Adrenal gland (tissue), 12 donors: ENCODE measurements around the gene SLC30A9. TPM values are rescaled to one million over a fixed set of nuclear protein-coding genes. Genes with fewer than 3 reads are reported as not detected.

ENCODE experiments used
- DNase-seq, 7 donors: peaks; one replicate each; pipeline ENCODE4 v3.0.0-alpha.2; 2019 to 2020
- H3K27ac ChIP-seq, 5 donors: fragments of 200-600 bp; sonication (generic) in 4 of 5; 1 replicate in 3 of 5; 2 replicates in 2 of 5; pipeline versions ENCODE4 v1.5.1 to v1.8.0; 2016 to 2020; ENCODE audit warnings: mild to moderate bottlenecking in 1 of 5
- H3K27me3 ChIP-seq: fragments of 200-600 bp; 2 replicates; pipeline ENCODE4 v1.8.0; 2021
- H3K36me3 ChIP-seq, 2 donors: fragments of 200-600 bp; replicated peaks in 1 of 2; 1 replicate in 1 of 2; 2 replicates in 1 of 2; pipeline versions ENCODE4 v1.5.1 to v1.8.0; 2018 to 2022
- H3K4me1 ChIP-seq, 2 donors: fragments of 200-600 bp; replicated peaks in 1 of 2; 1 replicate in 1 of 2; 2 replicates in 1 of 2; pipeline versions ENCODE4 v1.5.1 to v1.8.0; 2018 to 2021
- H3K4me3 ChIP-seq, 4 donors: fragments of 200-600 bp; sonication (generic) in 3 of 4; one replicate each; pipeline ENCODE4 v1.5.1; 2016 to 2018
- H3K9me3 ChIP-seq, 3 donors: fragments of 200-600 bp; sonication (generic) in 1 of 3; replicated peaks in 1 of 3; 1 replicate in 2 of 3; 2 replicates in 1 of 3; pipeline versions ENCODE4 v1.5.1 to v1.8.0; 2016 to 2021
- POLR2A ChIP-seq, 2 donors: fragments of 450-650 bp; IDR thresholded peaks; one replicate each; pipeline ENCODE4 v1.6.1; 2017; ENCODE audit warnings: antibody characterized with exemption in 2 of 2, mild to moderate bottlenecking in 2 of 2, moderate library complexity in 1 of 2
- WGBS, 4 donors: extraction: QIAGEN DNeasy Blood & Tissue Kit in 2 of 4; methylation state at CpG; one replicate each; pipeline versions ENCODE4 v1.1.5 to v1.1.7; 2013 to 2017; 5-methylcytosine and 5-hydroxymethylcytosine counted together
- intact Hi-C, 2 donors: fragments of 100-400 bp; cut with DNase I; formaldehyde crosslinking; loops; one replicate each; pipeline versions ENCODE4 v1.14.1 to v1.15.0; 2022 to 2023
- polyA plus RNA-seq, 3 donors: library from polyadenylated mRNA; stranded (reverse); fragments of 200-250 nt in 2 of 3; fragments of 350-450 nt in 1 of 3; fragmentation: Illumina TruSeq in 1 of 3; extraction: RNeasy Lipid Tissue Mini Kit (QIAGEN cat#74804) in 1 of 3; gene quantifications; one replicate each; pipeline ENCODE4 v1.2.3, GENCODE V29; 2013 to 2014
- total RNA-seq, 9 donors: library from RNA; depleted of rRNA in 4 of 9; stranded (reverse); fragments of >200 nt in 4 of 9; fragments of 120-200 nt in 1 of 9; fragmentation: NEBNext Ultra II Directional in 1 of 9; extraction: Animal tissue kit (Norgen Biotek cat#: 25700) in 1 of 9; gene quantifications; one replicate each; pipeline versions ENCODE4 v1.1.0 to v1.2.4, GENCODE V29; 2013 to 2023
- TF ChIP-seq, protein P1 (sequence below), 6 experiments: fragments of 450-650 bp in 4 of 6; fragments of 200-600 bp in 2 of 6; sonication (generic) in 1 of 6; IDR thresholded peaks; 1 replicate in 5 of 6; 2 replicates in 1 of 6; pipeline versions ENCODE4 v1.5.1 to v1.8.0; 2016 to 2021; ENCODE audit warnings: antibody characterized with exemption in 6 of 6, mild to moderate bottlenecking in 2 of 6, moderate library complexity in 1 of 6
- donor health status: healthy with polysubstance abuse.
- donor health status: Bipolar disorder and iron deficiency.
- donor health status: DM: yes; HTN: yes; CAD: no.
- donor health status: DM: no; HTN: no; CAD: no.
- donor health status: DM: no; HTN: no; CAD: no.
- donor health status: DM: yes; HTN: yes; CAD: no.

The SLC30A9 gene
- total and polyA plus RNA-seq, 12 donors = 12.5 to 157 (median 72.9) TPM

GRCh38 chr4:41994461-41994985 is 4.2 kb downstream of the SLC30A9 start:
- intact Hi-C loops = no loop called here
- peaks cover 11 to 28% of the 10 kb centered on the region in 2 donors for H3K4me1 ChIP-seq
- H3K36me3 ChIP-seq = no peaks in the 10 kb centered on the region
- WGBS, 4 donors = 90 to 92% (median 90%) methylated on average over 3 of the region's 3 CpGs
- no peak overlapping the region for H3K27ac ChIP-seq
- H3K4me3 ChIP-seq = no peak overlapping the region
- no peak for TF ChIP-seq POLR2A (IDR thresholded peaks at IDR 0.05)
- TF ChIP-seq, protein P1, sequence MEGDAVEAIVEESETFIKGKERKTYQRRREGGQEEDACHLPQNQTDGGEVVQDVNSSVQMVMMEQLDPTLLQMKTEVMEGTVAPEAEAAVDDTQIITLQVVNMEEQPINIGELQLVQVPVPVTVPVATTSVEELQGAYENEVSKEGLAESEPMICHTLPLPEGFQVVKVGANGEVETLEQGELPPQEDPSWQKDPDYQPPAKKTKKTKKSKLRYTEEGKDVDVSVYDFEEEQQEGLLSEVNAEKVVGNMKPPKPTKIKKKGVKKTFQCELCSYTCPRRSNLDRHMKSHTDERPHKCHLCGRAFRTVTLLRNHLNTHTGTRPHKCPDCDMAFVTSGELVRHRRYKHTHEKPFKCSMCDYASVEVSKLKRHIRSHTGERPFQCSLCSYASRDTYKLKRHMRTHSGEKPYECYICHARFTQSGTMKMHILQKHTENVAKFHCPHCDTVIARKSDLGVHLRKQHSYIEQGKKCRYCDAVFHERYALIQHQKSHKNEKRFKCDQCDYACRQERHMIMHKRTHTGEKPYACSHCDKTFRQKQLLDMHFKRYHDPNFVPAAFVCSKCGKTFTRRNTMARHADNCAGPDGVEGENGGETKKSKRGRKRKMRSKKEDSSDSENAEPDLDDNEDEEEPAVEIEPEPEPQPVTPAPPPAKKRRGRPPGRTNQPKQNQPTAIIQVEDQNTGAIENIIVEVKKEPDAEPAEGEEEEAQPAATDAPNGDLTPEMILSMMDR (IDR thresholded peaks at IDR 0.05) = no peak
- no peaks in the 10 kb centered on the region for H3K9me3 ChIP-seq
- no peaks in the 10 kb centered on the region for H3K27me3 ChIP-seq
- DNase-seq = no peak

DNA sequence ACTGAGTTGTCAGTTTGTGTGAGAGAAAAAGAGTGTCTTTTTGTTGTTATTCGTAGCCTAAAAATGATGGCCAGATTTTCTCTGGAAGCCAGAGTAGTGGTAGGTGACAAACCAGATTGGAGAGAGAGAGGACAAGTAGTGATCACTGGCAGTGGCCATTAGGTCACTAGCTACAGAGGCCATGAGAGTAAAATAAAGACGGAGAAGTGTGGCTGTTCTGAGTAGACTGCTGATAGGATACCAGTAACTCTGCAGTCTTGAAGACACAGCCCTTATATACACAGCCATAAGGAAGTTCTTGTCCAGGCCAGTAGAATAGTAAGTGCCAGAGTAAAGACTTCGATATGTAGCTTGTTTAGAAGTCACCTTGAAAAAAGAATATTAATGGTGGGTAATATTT is 7.7 kb downstream of the SLC30A9 start:
- Histone ChIP-seq H3K9me3 (no peaks in the 10 kb centered on the region), H3K27ac (no peak overlapping the region), H3K4me1 (peaks cover 0 to 17% of the 10 kb centered on the region in 2 donors), H3K4me3 (no peak overlapping the region), H3K36me3 (no peaks in the 10 kb centered on the region), H3K27me3 (no peaks in the 10 kb centered on the region)
- no peak for DNase-seq
- 92 to 99% (median 97%) methylated on average over 3 of the region's 3 CpGs for WGBS, 4 donors
- TF ChIP-seq, protein P1 (IDR thresholded peaks at IDR 0.05) = no peak
- no peak for TF ChIP-seq POLR2A (IDR thresholded peaks at IDR 0.05)
- intact Hi-C loops = no loop called here

- intact Hi-C loops = no loop called here
- DNase-seq = no peak
- Histone ChIP-seq H3K36me3 (no peaks in the 10 kb centered on the region), H3K4me3 (no peak overlapping the region), H3K4me1 (peaks cover 0 to 17% of the 10 kb centered on the region in 2 donors), H3K27ac (no peak overlapping the region), H3K9me3 (no peaks in the 10 kb centered on the region), H3K27me3 (no peaks in the 10 kb centered on the region)
- no peak for TF ChIP-seq POLR2A (IDR thresholded peaks at IDR 0.05)
- TF ChIP-seq, protein P1 (IDR thresholded peaks at IDR 0.05) = no peak
These were observed 9.0 kb downstream of the SLC30A9 start for GRCh38 chr4:41999321-41999720.

GRCh38 chr4:42008011-42008786 is 17.9 kb downstream of the SLC30A9 start:
- Histone ChIP-seq H3K4me1 (peaks cover 0 to 7% of the 10 kb centered on the region in 2 donors), H3K9me3 (no peaks in the 10 kb centered on the region), H3K27ac (no peak overlapping the region), H3K36me3 (no peaks in the 10 kb centered on the region), H3K27me3 (no peaks in the 10 kb centered on the region), H3K4me3 (no peak overlapping the region)
- WGBS, 4 donors = 94 to 99% (median 97%) methylated on average over 3 of the region's 3 CpGs
- DNase-seq = no peak
- TF ChIP-seq, protein P1 (IDR thresholded peaks at IDR 0.05) = no peak
- no peak for TF ChIP-seq POLR2A (IDR thresholded peaks at IDR 0.05)
- intact Hi-C loops = no loop called here
